IPS-20b (cell line): ENCODE measurements around the gene C11orf86.
"Not testable (repeated sequence)": the region's sequence is repeated elsewhere in the genome, so short reads cannot be mapped to it uniquely, and the experiment has no call there.

Experiments
- H3K27ac ChIP-seq: one replicate; pipeline ENCODE4 v1.5.1; 2013; ENCODE audit warnings: low read length
- H3K27me3 ChIP-seq: 2 replicates; pipeline ENCODE4 v1.6.1; 2013; ENCODE audit warnings: mild to moderate bottlenecking, low read length, inconsistent platforms; ENCODE audit not compliant: insufficient read depth
- H3K36me3 ChIP-seq: 2 replicates; pipeline ENCODE4 v1.6.1; 2013; ENCODE audit warnings: low read depth, mild to moderate bottlenecking, inconsistent platforms, low read length, moderate library complexity; ENCODE audit not compliant: insufficient read depth
- H3K4me1 ChIP-seq: 2 replicates; pipeline ENCODE4 v1.6.1; 2013; ENCODE audit warnings: mild to moderate bottlenecking, control low read depth, inconsistent platforms, low read length, moderate library complexity; ENCODE audit not compliant: insufficient read depth
- H3K4me3 ChIP-seq: 2 replicates; pipeline ENCODE4 v1.5.1; 2013; ENCODE audit warnings: mild to moderate bottlenecking, low read length, inconsistent platforms
- H3K9ac ChIP-seq: 2 replicates; pipeline ENCODE4 v1.6.1; 2013; ENCODE audit warnings: low read depth, mild to moderate bottlenecking, inconsistent platforms, low read length, moderate library complexity
- H3K9me3 ChIP-seq: 2 replicates; pipeline ENCODE4 v1.6.1; 2013; ENCODE audit warnings: mild to moderate bottlenecking, low read depth, low read length, inconsistent platforms; ENCODE audit not compliant: insufficient read depth

The C11orf86 gene

GRCh38 chr11:67001332-67001731 is 26.2 kb downstream of the C11orf86 start:
- peaks cover 13% of the 10 kb centered on the region; the same call in 1 of the 2 replicates for H3K4me1 ChIP-seq
- H3K4me3 ChIP-seq: no peak overlapping the region
- no peak overlapping the region for H3K27ac ChIP-seq
- no peaks in the 10 kb centered on the region for H3K27me3 ChIP-seq
- H3K9me3 ChIP-seq: no peaks in the 10 kb centered on the region
- H3K9ac ChIP-seq: no peak overlapping the region
- no peaks in the 10 kb centered on the region for H3K36me3 ChIP-seq

- peaks cover 18% of the 10 kb centered on the region; the same call in 1 of the 2 replicates for H3K4me1 ChIP-seq
- peak overlapping the region; percentile 49; the same call in 1 of the 2 replicates for H3K9ac ChIP-seq
- H3K27ac ChIP-seq: peak overlapping the region; percentile 26
- H3K9me3 ChIP-seq: no peaks in the 10 kb centered on the region
- H3K4me3 ChIP-seq: peak overlapping the region; percentile 48; the same call in 1 of the 2 replicates
- H3K36me3 ChIP-seq: no peaks in the 10 kb centered on the region
- no peaks in the 10 kb centered on the region for H3K27me3 ChIP-seq
Measured at GRCh38 chr11:67002297-67002913, 27.3 kb downstream of the C11orf86 start.

- Histone ChIP-seq H3K9ac (peak overlapping the region; percentile 49; the same call in 1 of the 2 replicates), H3K4me3 (peak overlapping the region; percentile 48; the same call in 1 of the 2 replicates), H3K27ac (peak overlapping the region; percentile 26), H3K36me3 (no peaks in the 10 kb centered on the region), H3K9me3 (no peaks in the 10 kb centered on the region), H3K27me3 (no peaks in the 10 kb centered on the region), H3K4me1 (peaks cover 18% of the 10 kb centered on the region; the same call in 1 of the 2 replicates)
Measured at GRCh38 chr11:67002921-67003411, 27.9 kb downstream of the C11orf86 start.

- not testable (repeated sequence) for H3K4me3 ChIP-seq, H3K9me3 ChIP-seq, H3K9ac ChIP-seq, H3K27ac ChIP-seq, H3K36me3 ChIP-seq, H3K27me3 ChIP-seq
- peaks cover 18% of the 10 kb centered on the region; the same call in 1 of the 2 replicates for H3K4me1 ChIP-seq
Measured at GRCh38 chr11:67005200-67005599, 30.1 kb downstream of the C11orf86 start.

- Histone ChIP-seq H3K4me3 (0 out of 2 replicates have a peak overlapping the region, but pooled peaks have one; percentile 6), H3K27ac (peak overlapping the region; percentile 72), H3K4me1 (peaks cover 18% of the 10 kb centered on the region; the same call in 1 of the 2 replicates), H3K27me3 (no peaks in the 10 kb centered on the region), H3K9ac (peak overlapping the region; percentile 45; the same call in 1 of the 2 replicates), H3K36me3 (no peaks in the 10 kb centered on the region), H3K9me3 (no peaks in the 10 kb centered on the region)
Measured at GRCh38 chr11:67006029-67006884, 31.2 kb downstream of the C11orf86 start.

GRCh38 chr11:67007126-67007525 is 32.0 kb downstream of the C11orf86 start:
- Histone ChIP-seq H3K9ac (peak overlapping the region; percentile 45; the same call in 1 of the 2 replicates), H3K4me3 (no peak overlapping the region), H3K27me3 (no peaks in the 10 kb centered on the region), H3K9me3 (no peaks in the 10 kb centered on the region), H3K27ac (peak overlapping the region; percentile 72), H3K36me3 (no peaks in the 10 kb centered on the region), H3K4me1 (peaks cover 14% of the 10 kb centered on the region; the same call in 1 of the 2 replicates)

- Histone ChIP-seq H3K36me3 (no peaks in the 10 kb centered on the region), H3K9ac (no peak overlapping the region), H3K27ac (no peak overlapping the region), H3K4me3 (no peak overlapping the region), H3K4me1 (peaks cover 9% of the 10 kb centered on the region; the same call in 1 of the 2 replicates), H3K27me3 (no peaks in the 10 kb centered on the region), H3K9me3 (no peaks in the 10 kb centered on the region)
Measured at GRCh38 chr11:67010296-67010905, 35.3 kb downstream of the C11orf86 start.

- H3K36me3 ChIP-seq: no peaks in the 10 kb centered on the region
- peaks cover 4% of the 10 kb centered on the region; the same call in 1 of the 2 replicates for H3K4me1 ChIP-seq
- no peaks in the 10 kb centered on the region for H3K27me3 ChIP-seq
- no peak overlapping the region for H3K9ac ChIP-seq
- no peak overlapping the region for H3K27ac ChIP-seq
- H3K4me3 ChIP-seq: no peak overlapping the region
- no peaks in the 10 kb centered on the region for H3K9me3 ChIP-seq
Measured at GRCh38 chr11:67013511-67014045, 38.5 kb downstream of the C11orf86 start.

- Histone ChIP-seq H3K4me3 (no peak overlapping the region), H3K4me1 (peaks cover 4% of the 10 kb centered on the region; the same call in 1 of the 2 replicates), H3K36me3 (no peaks in the 10 kb centered on the region)
Measured at GRCh38 chr11:67014343-67014742, 39.2 kb downstream of the C11orf86 start.

GRCh38 chr11:67015048-67015447 is 39.9 kb downstream of the C11orf86 start:
- Histone ChIP-seq H3K4me3 (no peak overlapping the region), H3K36me3 (no peaks in the 10 kb centered on the region), H3K9me3 (no peaks in the 10 kb centered on the region), H3K9ac (no peak overlapping the region), H3K4me1 (peaks cover 4% of the 10 kb centered on the region; the same call in 1 of the 2 replicates), H3K27me3 (no peaks in the 10 kb centered on the region), H3K27ac (no peak overlapping the region)

More at GRCh38 chr11:67014343-67014742, 39.2 kb downstream of the C11orf86 start:
- H3K9ac ChIP-seq: no peak overlapping the region
- H3K9me3 ChIP-seq: no peaks in the 10 kb centered on the region
- no peak overlapping the region for H3K27ac ChIP-seq
- H3K27me3 ChIP-seq: no peaks in the 10 kb centered on the region

- H3K36me3 ChIP-seq: no peaks in the 10 kb centered on the region
Measured at GRCh38 chr11:67016550-67016949, 41.4 kb downstream of the C11orf86 start.

More at GRCh38 chr11:67016550-67016949, 41.4 kb downstream of the C11orf86 start:
- Histone ChIP-seq H3K4me1 (peaks cover 4% of the 10 kb centered on the region; the same call in 1 of the 2 replicates), H3K9me3 (no peaks in the 10 kb centered on the region), H3K4me3 (no peak overlapping the region), H3K27me3 (no peaks in the 10 kb centered on the region; the same call in 1 of the 2 replicates), H3K27ac (no peak overlapping the region), H3K9ac (no peak overlapping the region)
